H7 (cell line): ENCODE measurements around the gene IL3. TPM values are rescaled to one million over a fixed set of nuclear protein-coding genes. Genes with fewer than 3 reads are reported as not detected.

ENCODE experiments used
- DNase-seq: peaks from one replicate; pipeline ENCODE4 v3.0.0; 2012
- H3K27me3 ChIP-seq: 2 replicates; pipeline ENCODE4 v1.6.0; 2011; ENCODE audit warnings: mild to moderate bottlenecking, low read length; ENCODE audit not compliant: control insufficient read depth, insufficient read depth
- H3K36me3 ChIP-seq: replicated peaks from 2 replicates; pipeline ENCODE4 v1.5.1; 2011; ENCODE audit warnings: low read length; ENCODE audit not compliant: control insufficient read depth, insufficient read depth
- H3K4me3 ChIP-seq: 2 replicates; pipeline ENCODE4 v1.5.1; 2011; ENCODE audit warnings: low read depth, mild to moderate bottlenecking, control low read depth, low read length, moderate library complexity; ENCODE audit not compliant: insufficient read depth
- total RNA-seq: library from RNA; depleted of rRNA; stranded (reverse); fragments of >200 nt; shearing (Covaris generic); gene quantifications from 2 replicates; pipeline ENCODE4 v1.2.3, GENCODE V29; 2014

The IL3 gene
- total RNA-seq, 1 experiment from 2014 or later, result not detected

- DNase-seq, result no peak
- Histone ChIP-seq H3K4me3 (no peak overlapping the region), H3K36me3 (no peaks in the 10 kb centered on the region), H3K27me3 (no peaks in the 10 kb centered on the region)
Observed at GRCh38 chr5:132070460-132071337, 10.2 kb downstream of the IL3 start.

- H3K4me3 ChIP-seq, result no peak overlapping the region
- DNase-seq, result no peak
- H3K27me3 ChIP-seq, result no peaks in the 10 kb centered on the region
- no peaks in the 10 kb centered on the region for H3K36me3 ChIP-seq
Observed at GRCh38 chr5:132071338-132071707, 10.9 kb downstream of the IL3 start.

DNA sequence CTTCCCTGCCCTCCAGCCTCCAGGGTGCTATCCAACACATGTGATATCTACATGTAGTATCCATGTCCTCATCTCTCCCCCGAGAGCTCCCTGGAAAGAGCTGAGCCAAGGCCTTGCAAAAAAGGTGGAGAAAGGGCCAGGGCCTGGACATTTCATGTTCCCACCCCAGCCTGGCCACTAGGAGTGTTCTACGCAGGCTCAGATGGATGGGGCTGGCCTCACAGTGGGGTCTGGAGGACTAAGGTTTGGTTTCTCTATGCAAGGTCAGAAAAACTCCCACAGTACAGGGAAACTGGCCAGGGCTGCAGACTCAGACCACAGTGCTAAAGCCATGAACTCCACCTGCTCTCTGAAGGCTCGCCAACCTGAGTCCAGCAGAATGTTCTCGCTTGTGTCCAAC, 11.6 kb downstream of the IL3 start:
- Histone ChIP-seq H3K4me3 (no peak overlapping the region), H3K27me3 (no peaks in the 10 kb centered on the region), H3K36me3 (no peaks in the 10 kb centered on the region)
- DNase-seq, result no peak

- DNase-seq, result no peak
- Histone ChIP-seq H3K27me3 (no peaks in the 10 kb centered on the region), H3K4me3 (no peak overlapping the region), H3K36me3 (no peaks in the 10 kb centered on the region)
Observed at GRCh38 chr5:132072528-132072927, 12.1 kb downstream of the IL3 start.

GRCh38 chr5:132073231-132074013, 13.0 kb downstream of the IL3 start, which contains the start of gene CSF2:
Gene CSF2 (plus strand): TSS chr5:132073789. CDS start chr5:132073824, 35 bp downstream.
- DNase-seq, result no peak
- Histone ChIP-seq H3K27me3 (no peaks in the 10 kb centered on the region), H3K4me3 (no peak within 1 kb of the TSS), H3K36me3 (no peaks in the 10 kb centered on the region)

- no peak for DNase-seq
- H3K36me3 ChIP-seq, result no peaks in the 10 kb centered on the region
- H3K27me3 ChIP-seq, result no peaks in the 10 kb centered on the region
- no peak overlapping the region for H3K4me3 ChIP-seq
Observed at GRCh38 chr5:132074091-132074771, 13.8 kb downstream of the IL3 start.

GRCh38 chr5:132074772-132075718, 14.6 kb downstream of the IL3 start:
- DNase-seq, result no peak
- Histone ChIP-seq H3K4me3 (no peak overlapping the region), H3K27me3 (no peaks in the 10 kb centered on the region), H3K36me3 (no peaks in the 10 kb centered on the region)

DNA sequence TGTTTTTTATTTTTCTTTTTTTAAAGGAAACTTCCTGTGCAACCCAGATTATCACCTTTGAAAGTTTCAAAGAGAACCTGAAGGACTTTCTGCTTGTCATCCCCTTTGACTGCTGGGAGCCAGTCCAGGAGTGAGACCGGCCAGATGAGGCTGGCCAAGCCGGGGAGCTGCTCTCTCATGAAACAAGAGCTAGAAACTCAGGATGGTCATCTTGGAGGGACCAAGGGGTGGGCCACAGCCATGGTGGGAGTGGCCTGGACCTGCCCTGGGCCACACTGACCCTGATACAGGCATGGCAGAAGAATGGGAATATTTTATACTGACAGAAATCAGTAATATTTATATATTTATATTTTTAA, 15.2 kb downstream of the IL3 start:
- Histone ChIP-seq H3K27me3 (no peaks in the 10 kb centered on the region), H3K36me3 (no peaks in the 10 kb centered on the region), H3K4me3 (no peak overlapping the region)
- DNase-seq, result no peak

DNA sequence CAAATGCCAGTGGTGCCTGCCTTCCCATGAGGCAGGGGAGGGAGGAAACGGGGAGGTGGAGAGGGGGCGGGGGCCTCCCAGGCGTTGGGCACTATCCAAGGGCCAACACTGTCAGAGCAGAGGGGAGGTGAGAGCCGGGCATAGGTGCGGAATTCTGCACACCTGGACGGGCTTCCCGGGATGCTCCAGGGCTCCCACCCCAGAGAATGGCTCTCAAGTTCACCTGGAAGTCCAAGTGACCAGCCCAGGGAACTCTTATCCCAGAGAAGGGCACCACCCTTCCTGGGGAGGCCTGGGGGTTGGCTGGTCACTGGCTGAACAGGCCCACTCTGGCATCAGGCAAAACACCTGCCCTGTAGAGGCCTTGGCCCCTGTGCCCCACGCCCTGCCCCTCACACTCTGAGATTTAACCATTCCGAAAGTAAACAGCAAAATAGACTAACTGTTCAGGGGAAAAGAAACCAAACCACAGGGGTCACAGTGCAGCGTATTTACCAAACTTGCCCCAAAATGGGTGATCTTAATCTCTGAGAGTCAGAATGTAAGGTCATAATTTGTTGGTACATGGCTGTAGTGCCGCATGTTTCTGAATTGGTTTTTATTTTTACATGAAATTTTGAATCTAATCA, 15.9 kb downstream of the IL3 start:
- no peak for DNase-seq
- Histone ChIP-seq H3K36me3 (no peaks in the 10 kb centered on the region), H3K27me3 (no peaks in the 10 kb centered on the region), H3K4me3 (no peak overlapping the region)

- H3K36me3 ChIP-seq, result no peaks in the 10 kb centered on the region
- no peak overlapping the region for H3K4me3 ChIP-seq
- DNase-seq, result no peak
- H3K27me3 ChIP-seq, result no peaks in the 10 kb centered on the region
Observed at GRCh38 chr5:132076983-132077382, 16.5 kb downstream of the IL3 start.

DNA sequence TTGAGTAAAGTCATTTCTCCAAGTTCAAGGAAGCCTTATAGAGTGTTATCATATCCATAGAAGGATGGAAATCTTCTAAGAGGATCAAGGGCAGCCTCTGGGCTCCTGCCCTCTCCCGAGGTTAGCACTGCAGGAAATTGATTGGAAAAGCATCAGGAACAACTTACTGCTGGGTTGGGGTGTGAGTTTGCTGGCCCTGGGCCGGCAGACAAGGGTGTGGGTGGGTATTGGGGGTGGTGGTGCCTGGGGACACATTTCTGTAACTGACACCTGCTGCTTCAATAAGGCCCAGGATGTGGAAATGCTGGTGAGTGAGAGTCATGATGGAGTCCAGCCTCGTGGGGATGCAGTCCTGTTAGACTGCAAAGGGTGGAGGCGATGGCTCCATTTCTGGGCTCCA, 18.6 kb downstream of the IL3 start:
- Histone ChIP-seq H3K36me3 (no peaks in the 10 kb centered on the region), H3K4me3 (no peak overlapping the region), H3K27me3 (no peaks in the 10 kb centered on the region)
- no peak for DNase-seq

DNA sequence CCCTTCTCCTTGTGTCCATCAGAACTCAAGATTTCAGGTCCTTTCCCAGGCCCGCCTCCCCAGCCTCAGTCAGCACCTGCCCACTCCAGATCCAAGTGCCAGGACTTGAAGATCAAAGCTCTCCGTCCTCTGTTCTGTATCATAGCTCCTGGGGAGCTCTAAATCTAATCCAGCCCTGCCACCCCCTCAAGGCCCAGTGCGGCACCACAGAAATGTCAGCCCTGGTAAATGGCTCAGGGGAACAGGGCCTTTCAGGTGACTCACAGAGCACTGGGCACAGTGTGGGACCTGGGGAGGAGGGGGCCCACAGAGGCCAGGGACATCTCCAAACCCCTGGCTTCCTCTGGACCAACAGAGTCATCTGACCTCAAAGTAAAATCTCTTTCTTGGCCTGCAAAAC, 19.2 kb downstream of the IL3 start:
- H3K36me3 ChIP-seq, result no peaks in the 10 kb centered on the region
- no peak for DNase-seq

DNA sequence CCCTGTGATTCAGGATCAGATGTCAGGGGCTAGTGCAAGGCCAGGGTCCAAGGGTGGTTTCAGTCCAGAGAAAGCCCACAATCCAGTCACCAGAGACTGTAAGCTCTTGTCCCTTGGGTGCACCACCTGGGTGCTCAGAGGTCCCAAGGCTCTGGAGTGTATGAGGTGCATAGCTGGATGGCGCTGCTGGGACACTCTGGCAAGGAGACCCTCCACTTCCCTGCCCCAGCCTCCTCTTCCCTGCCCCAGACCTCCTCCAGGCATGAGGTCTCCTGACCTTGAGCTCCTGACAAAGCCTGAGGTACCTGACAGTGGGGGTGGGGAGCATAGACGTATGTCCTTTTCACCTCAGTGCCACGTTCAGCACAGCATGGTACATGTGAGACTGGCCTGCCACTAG, 20.1 kb downstream of the IL3 start:
- Histone ChIP-seq H3K36me3 (no peaks in the 10 kb centered on the region), H3K4me3 (no peak overlapping the region), H3K27me3 (no peaks in the 10 kb centered on the region)
- DNase-seq, result no peak

More for the DNA sequence above, 19.2 kb downstream of the IL3 start:
- Histone ChIP-seq H3K27me3 (no peaks in the 10 kb centered on the region), H3K4me3 (no peak overlapping the region)
